Colonic mucosa (tissue), 4 donors: ENCODE data around the gene REC8. TPM values are rescaled to one million over a fixed set of nuclear protein-coding genes. Genes with fewer than 3 reads are reported as not detected.

Experiments used
- DNase-seq: peaks from one replicate; pipeline ENCODE4 v3.0.0-alpha.2; 2020
- H3K27ac ChIP-seq: fragments of 200-600 bp; one replicate; pipeline ENCODE4 v1.8.0; 2021
- H3K27me3 ChIP-seq: fragments of 200-600 bp; one replicate; pipeline ENCODE4 v1.8.0; 2021
- H3K36me3 ChIP-seq: fragments of 200-600 bp; one replicate; pipeline ENCODE4 v1.8.0; 2021
- H3K4me1 ChIP-seq: fragments of 200-600 bp; one replicate; pipeline ENCODE4 v1.8.0; 2021; ENCODE audit warnings: mild to moderate bottlenecking
- H3K4me3 ChIP-seq: fragments of 200-600 bp; one replicate; pipeline ENCODE4 v1.8.0; 2021
- H3K9ac ChIP-seq, 2 donors: one replicate each; pipeline ENCODE4 v1.7.0; 2013; ENCODE audit warnings: control low read depth in 2 of 2, low read depth in 2 of 2, low read length in 2 of 2
- H3K9me3 ChIP-seq: fragments of 200-600 bp; one replicate; pipeline ENCODE4 v1.8.0; 2021
- intact Hi-C: fragments of 100-400 bp; cut with DNase I; formaldehyde crosslinking; loops from one replicate; pipeline ENCODE4 v1.14.1; 2022
- microRNA-seq: library from miRNA; unstranded; fragments of <30 nt; microRNA quantifications from one replicate; pipeline ENCODE4, GENCODE V29; 2019
- total RNA-seq, 2 donors: library from RNA; stranded (reverse); fragmentation: NEBNext Ultra II Directional in 1 of 2; extraction: Animal tissue kit (Norgen Biotek cat#: 25700) in 1 of 2; gene quantifications; one replicate each; pipeline ENCODE4 v1.2.1, GENCODE V29; 2021
- TF ChIP-seq, protein P1 (sequence below): fragments of 200-600 bp; IDR thresholded peaks from one replicate; pipeline ENCODE4 v1.8.0; 2022; ENCODE audit warnings: antibody characterized with exemption, mild to moderate bottlenecking
- donor health status: healthy.
- donor health status: DM: no; HTN: no; CAD: no.
- donor health status: DM: no; HTN: no; CAD: no.

The REC8 gene
- total RNA-seq, 2 donors from 2014 or later = 5.1 TPM

DNA sequence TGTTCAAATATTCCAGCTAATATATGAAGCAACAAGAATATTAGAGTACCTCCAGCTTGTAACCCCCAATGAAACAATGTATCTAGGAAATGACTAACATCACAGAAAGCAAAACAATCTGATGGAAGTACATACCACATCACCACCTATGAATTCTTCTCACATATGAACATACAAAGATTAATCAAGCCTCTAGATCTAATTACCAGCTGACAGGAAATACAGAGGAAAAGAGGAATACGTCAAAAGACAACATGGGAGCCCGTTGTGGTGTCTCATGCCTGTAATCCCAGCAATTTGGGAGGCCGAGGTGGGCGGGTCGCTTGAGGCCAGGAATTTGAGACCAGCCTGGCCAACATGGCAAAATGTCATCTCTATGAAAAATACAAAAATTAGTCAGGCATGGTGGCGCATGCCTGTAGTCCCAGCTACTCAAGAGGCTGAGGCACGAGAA lies 52.8 kb downstream of the REC8 start:
- DNase-seq = no peak
- no peaks in the 10 kb centered on the region for H3K27me3 ChIP-seq
- H3K27ac ChIP-seq = no peak overlapping the region
- H3K9me3 ChIP-seq = no peaks in the 10 kb centered on the region
- TF ChIP-seq, protein P1, sequence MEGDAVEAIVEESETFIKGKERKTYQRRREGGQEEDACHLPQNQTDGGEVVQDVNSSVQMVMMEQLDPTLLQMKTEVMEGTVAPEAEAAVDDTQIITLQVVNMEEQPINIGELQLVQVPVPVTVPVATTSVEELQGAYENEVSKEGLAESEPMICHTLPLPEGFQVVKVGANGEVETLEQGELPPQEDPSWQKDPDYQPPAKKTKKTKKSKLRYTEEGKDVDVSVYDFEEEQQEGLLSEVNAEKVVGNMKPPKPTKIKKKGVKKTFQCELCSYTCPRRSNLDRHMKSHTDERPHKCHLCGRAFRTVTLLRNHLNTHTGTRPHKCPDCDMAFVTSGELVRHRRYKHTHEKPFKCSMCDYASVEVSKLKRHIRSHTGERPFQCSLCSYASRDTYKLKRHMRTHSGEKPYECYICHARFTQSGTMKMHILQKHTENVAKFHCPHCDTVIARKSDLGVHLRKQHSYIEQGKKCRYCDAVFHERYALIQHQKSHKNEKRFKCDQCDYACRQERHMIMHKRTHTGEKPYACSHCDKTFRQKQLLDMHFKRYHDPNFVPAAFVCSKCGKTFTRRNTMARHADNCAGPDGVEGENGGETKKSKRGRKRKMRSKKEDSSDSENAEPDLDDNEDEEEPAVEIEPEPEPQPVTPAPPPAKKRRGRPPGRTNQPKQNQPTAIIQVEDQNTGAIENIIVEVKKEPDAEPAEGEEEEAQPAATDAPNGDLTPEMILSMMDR = no peak
- H3K4me1 ChIP-seq = no peaks in the 10 kb centered on the region
- H3K36me3 ChIP-seq = no peaks in the 10 kb centered on the region
- intact Hi-C loops = no loop called here
- H3K9ac ChIP-seq = no peak overlapping the region
- no peak overlapping the region for H3K4me3 ChIP-seq

DNA sequence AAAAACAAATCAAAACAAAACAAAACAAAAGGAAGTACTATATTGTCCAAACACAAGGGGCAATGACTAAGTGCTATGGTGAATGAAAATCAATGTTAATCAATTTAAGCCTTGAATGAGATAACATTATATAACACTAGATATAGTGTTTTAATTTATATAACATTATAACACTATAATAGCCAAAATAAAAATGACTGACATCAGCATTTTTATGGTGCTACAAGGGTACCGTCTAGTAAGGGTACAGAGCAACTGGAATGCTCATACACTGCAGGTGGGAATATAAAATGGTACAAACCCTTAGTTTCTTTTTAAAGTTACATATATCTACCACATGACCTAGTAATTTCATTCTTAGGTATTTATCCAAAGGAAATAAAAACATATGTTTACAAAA lies 54.6 kb downstream of the REC8 start:
- TF ChIP-seq, protein P1 = no peak
- no peaks in the 10 kb centered on the region for H3K27me3 ChIP-seq
- no peak overlapping the region for H3K4me3 ChIP-seq
- no peaks in the 10 kb centered on the region for H3K36me3 ChIP-seq
- no peaks in the 10 kb centered on the region for H3K9me3 ChIP-seq
- H3K4me1 ChIP-seq = no peaks in the 10 kb centered on the region
- no peak overlapping the region for H3K9ac ChIP-seq
- DNase-seq = no peak
- intact Hi-C loops = no loop called here
- H3K27ac ChIP-seq = no peak overlapping the region

DNA sequence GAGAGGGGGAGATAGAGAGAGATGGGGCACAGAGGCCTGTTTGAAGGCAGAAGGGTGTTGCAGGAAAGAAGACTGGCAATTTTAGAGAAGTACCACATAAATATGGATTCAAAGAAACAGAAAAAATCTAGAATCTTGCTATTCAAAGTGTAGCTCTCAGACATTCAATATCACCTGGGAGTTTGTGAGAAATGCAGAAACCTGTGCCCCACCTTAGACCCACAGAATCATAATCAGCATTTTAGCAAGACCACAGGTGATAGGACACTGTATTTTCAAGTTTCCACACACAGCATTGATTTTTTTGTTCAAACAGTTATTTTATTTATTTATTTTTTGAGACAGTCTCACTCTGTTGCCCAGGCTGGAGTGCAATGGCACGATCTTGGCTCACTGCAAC lies 57.0 kb downstream of the REC8 start:
- H3K4me3 ChIP-seq = no peak overlapping the region
- no peaks in the 10 kb centered on the region for H3K9me3 ChIP-seq
- TF ChIP-seq, protein P1 = no peak
- DNase-seq = no peak
- intact Hi-C loops = no loop called here
- H3K27me3 ChIP-seq = no peaks in the 10 kb centered on the region
- no peak overlapping the region for H3K9ac ChIP-seq
- H3K36me3 ChIP-seq = no peaks in the 10 kb centered on the region
- H3K27ac ChIP-seq = no peak overlapping the region
- no peaks in the 10 kb centered on the region for H3K4me1 ChIP-seq

Small RNAs within 50 kb of the gene (microRNA-seq; reads per million reads assigned to microRNA genes)
- gene MIR7703 = not detected

Other genes starting within 250 kb of the REC8 start
- 10 to 100 TPM; 34.0 to 74.4 TPM for gene DHRS4, start 218.3 kb upstream of the REC8 start, total RNA-seq
- 10 to 100 TPM; 32.5 to 43.8 TPM for gene DHRS4L2, start 183.2 kb upstream of the REC8 start, total RNA-seq
- 1 to 10 TPM in 1 of 2 donors, under 1 TPM in 1; 0.29 to 2.1 TPM for gene CARMIL3, start 120.1 kb upstream of the REC8 start, total RNA-seq
- gene CPNE6, start 100.5 kb upstream of the REC8 start, total RNA-seq = under 1 TPM in 1 of 2 donors, not detected in 1; 0.45 TPM
- gene PCK2, start 77.8 kb upstream of the REC8 start, total RNA-seq = 100 to 1,000 TPM; 133 to 173 TPM
- 100 to 1,000 TPM in 1 of 2 donors, 10 to 100 TPM in 1; 89.2 to 106 TPM for gene DCAF11, start 57.3 kb upstream of the REC8 start, total RNA-seq
- 1 to 10 TPM in 1 of 2 donors, under 1 TPM in 1; 0.88 to 2.7 TPM for gene NRL, start 57.1 kb upstream of the REC8 start, total RNA-seq
- 1 to 10 TPM in 1 of 2 donors, under 1 TPM in 1; 0.85 to 1.5 TPM for gene FITM1, start 41.4 kb upstream of the REC8 start, total RNA-seq
- 100 to 1,000 TPM; 199 to 235 TPM for gene PSME1, start 35.9 kb upstream of the REC8 start, total RNA-seq
- gene EMC9, start 30.5 kb upstream of the REC8 start, total RNA-seq = 10 to 100 TPM; 21.1 to 49.6 TPM
- gene PSME2, start 25.5 kb upstream of the REC8 start, total RNA-seq = 100 to 1,000 TPM; 151 to 320 TPM
- 10 to 100 TPM; 36.1 to 70.4 TPM for gene RNF31, start 24.6 kb upstream of the REC8 start, total RNA-seq
- gene IRF9, start 10.8 kb upstream of the REC8 start, total RNA-seq = 10 to 100 TPM; 54.4 to 57.5 TPM
- 10 to 100 TPM; 19.3 to 78.2 TPM for gene IPO4, start 16.7 kb downstream of the REC8 start, total RNA-seq
- 10 to 100 TPM; 58.8 to 65.6 TPM for gene TM9SF1, start 23.4 kb downstream of the REC8 start, total RNA-seq
- under 1 TPM; 0.19 to 0.49 TPM for gene TSSK4, start 33.6 kb downstream of the REC8 start, total RNA-seq
- 10 to 100 TPM; 47.8 to 48.0 TPM for gene CHMP4A, start 41.4 kb downstream of the REC8 start, total RNA-seq
- 10 to 100 TPM in 1 of 2 donors, 1 to 10 TPM in 1; 8.2 to 10.9 TPM for gene MDP1, start 44.0 kb downstream of the REC8 start, total RNA-seq
- gene NEDD8, start 60.3 kb downstream of the REC8 start, total RNA-seq = 100 to 1,000 TPM; 126 to 150 TPM
- gene GMPR2, start 60.8 kb downstream of the REC8 start, total RNA-seq = 10 to 100 TPM; 57.9 to 68.1 TPM
- 10 to 100 TPM; 45.5 to 45.7 TPM for gene TINF2, start 70.5 kb downstream of the REC8 start, total RNA-seq
- gene TGM1, start 91.1 kb downstream of the REC8 start, total RNA-seq = 1 to 10 TPM in 1 of 2 donors, under 1 TPM in 1; 0.40 to 3.9 TPM
- gene RABGGTA, start 99.5 kb downstream of the REC8 start, total RNA-seq = 10 to 100 TPM; 37.3 to 38.3 TPM
- gene DHRS1, start 127.7 kb downstream of the REC8 start, total RNA-seq = 10 to 100 TPM; 38.0 to 42.4 TPM
- 10 to 100 TPM; 23.8 to 49.8 TPM for gene NOP9, start 127.8 kb downstream of the REC8 start, total RNA-seq
- 10 to 100 TPM in 1 of 2 donors, 1 to 10 TPM in 1; 7.7 to 12.9 TPM for gene CIDEB, start 135.9 kb downstream of the REC8 start, total RNA-seq
- 1 to 10 TPM; 2.7 to 7.8 TPM for gene LTB4R2, start 138.1 kb downstream of the REC8 start, total RNA-seq
- 1 to 10 TPM; 1.5 to 4.0 TPM for gene LTB4R, start 139.4 kb downstream of the REC8 start, total RNA-seq
- gene ADCY4, start 163.0 kb downstream of the REC8 start, total RNA-seq = 10 to 100 TPM in 1 of 2 donors, 1 to 10 TPM in 1; 6.7 to 10.2 TPM
- gene RIPK3, start 167.9 kb downstream of the REC8 start, total RNA-seq = 10 to 100 TPM; 30.1 to 38.2 TPM
- 10 to 100 TPM; 11.2 to 24.0 TPM for gene NFATC4, start 196.1 kb downstream of the REC8 start, total RNA-seq
- gene NYNRIN, start 226.9 kb downstream of the REC8 start, total RNA-seq = 10 to 100 TPM; 13.0 to 26.7 TPM